B cell (primary cell): Measurements from ENCODE around the gene APP. TPM values are rescaled to one million over a fixed set of nuclear protein-coding genes. Genes with fewer than 3 reads are reported as not detected.
A peak's percentile ranks its signal among the peaks of the same experiment; 100 is the strongest.

Experiments used
- ATAC-seq: fragments of 200-7000 bp; cut with Tn5 transposase; one replicate; pipeline ENCODE4 v1.10.0; 2021; ENCODE audit warnings: low read depth, mild to moderate bottlenecking, moderate number of reproducible peaks, moderate library complexity
- CTCF ChIA-PET: fragments of 350-600 bp; sonication (Branson Sonifier 250); formaldehyde crosslinking; loops from one replicate; lab custom pipeline; 2021; ENCODE audit warnings: antibody characterized with exemption, inconsistent platforms; lab: Charles Lee
- POLR2A ChIA-PET: fragments of 350-600 bp; sonication (Branson Sonifier 250); formaldehyde crosslinking; loops from one replicate; lab custom pipeline; 2021; ENCODE audit warnings: antibody characterized with exemption; lab: Charles Lee
- DNase-seq: peaks from one replicate; pipeline ENCODE4 v3.0.0; 2013
- H2AFZ ChIP-seq: 2 replicates; pipeline ENCODE4 v1.6.1; 2012; ENCODE audit warnings: mild to moderate bottlenecking, low read depth, low read length; ENCODE audit not compliant: insufficient read depth, poor library complexity, severe bottlenecking
- H3K27ac ChIP-seq, 2 donors: 1 replicate in 1 of 2; 2 replicates in 1 of 2; pipeline ENCODE4 v1.5.1; 2012 to 2013; ENCODE audit warnings: low read length in 2 of 2, mild to moderate bottlenecking in 2 of 2, moderate library complexity in 1 of 2
- H3K27me3 ChIP-seq, 4 experiments: fragments of 200-600 bp in 1 of 4; sonication (generic) in 1 of 4; replicated peaks in 1 of 4; 1 replicate in 2 of 4; 2 replicates in 2 of 4; pipeline versions ENCODE4 v1.6.1 to v1.7.0; 2013 to 2016; ENCODE audit warnings: low read length in 3 of 4, mild to moderate bottlenecking in 2 of 4, mixed read lengths in 1 of 4, moderate library complexity in 1 of 4; ENCODE audit not compliant: insufficient read depth in 4 of 4, control insufficient read depth in 3 of 4; ENCODE audit errors: control extremely low read depth in 1 of 4
- H3K36me3 ChIP-seq, 2 experiments: replicated peaks in 1 of 2; 1 replicate in 1 of 2; 2 replicates in 1 of 2; pipeline versions ENCODE4 v1.6.1 to v1.7.1; 2013; ENCODE audit warnings: low read length in 1 of 2; ENCODE audit not compliant: insufficient read depth in 2 of 2, control insufficient read depth in 1 of 2; ENCODE audit errors: control extremely low read depth in 1 of 2, extremely low read depth in 1 of 2
- H3K4me1 ChIP-seq, 2 donors: fragments of 200-600 bp in 1 of 2; sonication (generic) in 1 of 2; 1 replicate in 1 of 2; 2 replicates in 1 of 2; pipeline versions ENCODE4 v1.5.1 to v1.6.1; 2013 to 2017; ENCODE audit warnings: low read length in 2 of 2; ENCODE audit not compliant: control insufficient read depth in 2 of 2, insufficient read depth in 2 of 2
- H3K4me2 ChIP-seq: replicated peaks from 2 replicates; pipeline ENCODE3; 2012; ENCODE audit warnings: mild to moderate bottlenecking, low read depth, low read length; ENCODE audit not compliant: poor library complexity, severe bottlenecking
- H3K4me3 ChIP-seq, 5 experiments: fragments of 200-600 bp in 1 of 5; sonication (generic) in 1 of 5; 1 replicate in 3 of 5; 2 replicates in 2 of 5; pipeline versions ENCODE4 v1.5.1 to v1.7.0; 2011 to 2016; ENCODE audit warnings: low read length in 4 of 5, mild to moderate bottlenecking in 4 of 5, low read depth in 2 of 5, control low read depth in 1 of 5, moderate library complexity in 1 of 5; ENCODE audit not compliant: insufficient read depth in 1 of 5; ENCODE audit errors: control extremely low read depth in 1 of 5, extremely low read depth in 1 of 5
- H3K79me2 ChIP-seq: fragments of 200-600 bp; sonication (generic); one replicate; pipeline ENCODE4 v1.6.0; 2016; ENCODE audit warnings: low read length; ENCODE audit not compliant: control insufficient read depth, insufficient read depth
- H3K9ac ChIP-seq: fragments of 200-600 bp; sonication (generic); 2 replicates; pipeline ENCODE4 v1.6.1; 2017; ENCODE audit warnings: mild to moderate bottlenecking, low read length, moderate library complexity
- H3K9me3 ChIP-seq, 3 donors: one replicate each; pipeline versions ENCODE4 v1.6.1 to v1.7.1; 2013; ENCODE audit warnings: low read length in 2 of 3; ENCODE audit not compliant: control insufficient read depth in 2 of 3, insufficient read depth in 1 of 3; ENCODE audit errors: control extremely low read depth in 1 of 3
- H4K20me1 ChIP-seq: 2 replicates; pipeline ENCODE4 v1.6.0; 2012; ENCODE audit warnings: mild to moderate bottlenecking, low read length; ENCODE audit not compliant: insufficient read depth, control insufficient read depth, poor library complexity, severe bottlenecking
- H3K27ac Mint-ChIP-seq: one replicate; pipeline ENCODE4 v1.8.0; 2021; ENCODE audit warnings: mixed read lengths
- H3K27me3 Mint-ChIP-seq: one replicate; pipeline ENCODE4 v1.8.0; 2021; ENCODE audit warnings: mixed read lengths
- H3K4me1 Mint-ChIP-seq: one replicate; pipeline ENCODE4 v1.8.0; 2021; ENCODE audit warnings: mixed read lengths
- H3K4me3 Mint-ChIP-seq: one replicate; pipeline ENCODE4 v1.8.0; 2021; ENCODE audit warnings: mixed read lengths
- H3K9me3 Mint-ChIP-seq: one replicate; pipeline ENCODE4 v1.8.0; 2022; ENCODE audit warnings: mixed read lengths; ENCODE audit not compliant: insufficient read depth
- CTCF ChIP-seq: fragments of 200-600 bp; IDR thresholded peaks from one replicate; pipeline ENCODE4 v1.8.0; 2022; ENCODE audit warnings: antibody characterized with exemption, mild to moderate bottlenecking
- EZH2 ChIP-seq: IDR thresholded peaks from 2 replicates; pipeline ENCODE4 v1.6.1; 2012; ENCODE audit warnings: borderline replicate concordance, low read depth, mild to moderate bottlenecking, moderate library complexity, low read length; ENCODE audit not compliant: insufficient read depth, poor library complexity, severe bottlenecking
- WGBS: methylation state at CpG from one replicate; pipeline ENCODE4 v1.1.5; 2013; ENCODE audit warnings: missing lambda C conversion rate; ENCODE audit not compliant: insufficient coverage; 5-methylcytosine and 5-hydroxymethylcytosine counted together
- intact Hi-C: fragments of 100-400 bp; cut with micrococcal nuclease; formaldehyde crosslinking; loops from one replicate; pipeline ENCODE4 v1.10.0; 2022
- polyA plus RNA-seq: library from polyadenylated mRNA; depleted of rRNA; stranded (reverse); fragments of >200 nt; gene quantifications from 2 replicates; pipeline ENCODE4 v1.2.3, GENCODE V29; 2012
- total RNA-seq, 2 donors: library from RNA; stranded (reverse); fragments of 120-200 nt in 1 of 2; gene quantifications; 1 replicate in 1 of 2; 2 replicates in 1 of 2; pipeline versions ENCODE4 v1.2.3 to v1.2.4, GENCODE V29; 2013 to 2022

APP gene
- total and polyA plus RNA-seq, 2 donors (not counting 1 experiment from before 2014, with no cell fraction given), result 28.3 to 34.7 TPM

DNA sequence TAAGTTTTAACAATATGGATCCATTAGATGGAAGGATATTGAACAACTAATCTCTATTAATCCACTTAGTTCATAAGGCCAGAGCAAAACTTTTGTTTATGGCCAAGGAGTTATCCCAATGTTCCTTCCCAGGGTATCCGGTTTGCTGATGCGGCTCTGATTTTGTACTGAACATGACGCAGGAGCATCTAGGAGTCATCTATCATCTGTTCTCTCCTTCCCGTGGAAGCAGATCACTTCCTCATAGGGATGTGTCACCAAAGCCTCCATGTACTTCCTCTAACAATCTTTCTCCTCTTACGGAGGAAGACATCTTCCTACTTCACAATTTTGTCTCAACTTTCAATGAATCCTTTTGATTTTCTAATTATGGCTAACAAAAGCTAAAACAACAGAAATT, 206.6 kb downstream of the APP start:
- H3K4me1 Mint-ChIP-seq, result peaks cover 58% of the 10 kb centered on the region

GRCh38 chr21:25963181-25963580, 207.4 kb downstream of the APP start:
- no peaks in the 10 kb centered on the region for H3K27me3 ChIP-seq
- no peak overlapping the region for H3K27ac ChIP-seq
- H2AFZ ChIP-seq, result no peak overlapping the region
- H3K4me2 ChIP-seq, result no peak overlapping the region
- no peak overlapping the region for H3K9ac ChIP-seq
- peaks cover 52% of the 10 kb centered on the region for H3K4me1 Mint-ChIP-seq
- no peaks in the 10 kb centered on the region for H3K9me3 ChIP-seq
- H3K27me3 Mint-ChIP-seq, result no peaks in the 10 kb centered on the region
- CTCF ChIA-PET, result no interaction called here
- H3K9me3 Mint-ChIP-seq, result no peaks in the 10 kb centered on the region
- WGBS, result 100% methylated on average over 3 of the region's 5 CpGs
- ATAC-seq (no peak), DNase-seq (no peak)
- H3K4me1 ChIP-seq, result peaks cover 38 to 41% of the 10 kb centered on the region in 2 donors
- no peaks in the 10 kb centered on the region for H4K20me1 ChIP-seq
- H3K36me3 ChIP-seq, result no peaks in the 10 kb centered on the region
- intact Hi-C loops, result loop anchor here (10.0 kb wide), 2 partner anchors 112 to 358 kb away; partner anchors contain the start of gene MRPL39
- H3K79me2 ChIP-seq, result peaks cover 3% of the 10 kb centered on the region
- TF ChIP-seq CTCF (no peak), EZH2 (no peak)
- no peak overlapping the region for H3K4me3 Mint-ChIP-seq
- POLR2A ChIA-PET, result no interaction called here
- no peak overlapping the region for H3K4me3 ChIP-seq
- H3K27ac Mint-ChIP-seq, result peak overlapping the region; percentile 20

More for the DNA sequence above, 206.6 kb downstream of the APP start:
- Mint-ChIP-seq H3K27ac (no peak overlapping the region), H3K4me3 (no peak overlapping the region), H3K27me3 (no peaks in the 10 kb centered on the region), H3K9me3 (no peaks in the 10 kb centered on the region)
- TF ChIP-seq CTCF, result no peak
- TF ChIP-seq EZH2, result no peak
- Histone ChIP-seq H2AFZ (no peak overlapping the region), H3K79me2 (peaks cover 3% of the 10 kb centered on the region), H3K9ac (no peak overlapping the region), H3K4me3 (no peak overlapping the region), H3K36me3 (no peaks in the 10 kb centered on the region), H4K20me1 (no peaks in the 10 kb centered on the region), H3K4me1 (peaks cover 44 to 48% of the 10 kb centered on the region in 2 donors), H3K4me2 (no peak overlapping the region), H3K27me3 (no peaks in the 10 kb centered on the region), H3K27ac (no peak overlapping the region), H3K9me3 (no peaks in the 10 kb centered on the region)
- CTCF ChIA-PET, result no interaction called here
- 80% methylated on average over 4 of the region's 5 CpGs for WGBS
- POLR2A ChIA-PET, result no interaction called here
- no peak for ATAC-seq
- no peak for DNase-seq
- intact Hi-C loops, result loop anchor here (10.0 kb wide), 2 partner anchors 111 to 359 kb away; partner anchors contain the start of gene MRPL39
